A673 (cell line): ENCODE measurements around the gene PRKCH. TPM values are rescaled to one million over a fixed set of nuclear protein-coding genes. Genes with fewer than 3 reads are reported as not detected.

Experiments used
- BruUV-seq: library from RNA; stranded (reverse); fragments of 400-500 nt; replicated peaks from 2 replicates; lab custom pipeline; 2021; lab: Mats Ljungman, UMichigan
- CTCF ChIA-PET: fragments of 300-600 bp; sonication (Branson Sonifier 250); formaldehyde crosslinking; loops from one replicate; lab custom pipeline; 2022; ENCODE audit warnings: antibody characterized with exemption; lab: Charles Lee
- POLR2A ChIA-PET: fragments of 300-600 bp; sonication (Branson Sonifier 250); formaldehyde crosslinking; loops from one replicate; lab custom pipeline; 2022; ENCODE audit warnings: antibody characterized with exemption; ENCODE audit not compliant: low non-redundant PET; lab: Charles Lee
- DNase-seq: peaks from one replicate; pipeline ENCODE4 v3.0.0-alpha.2; 2015; ENCODE audit warnings: low spot score
- H3K27ac ChIP-seq: fragments of 200-600 bp; sonication (generic); 2 replicates; pipeline ENCODE4 v1.5.1; 2016; ENCODE audit warnings: mixed run types, low read depth, mild to moderate bottlenecking, mixed read lengths, antibody characterized with exemption, low read length; ENCODE audit not compliant: poor library complexity, severe bottlenecking
- H3K27me3 ChIP-seq: fragments of 200-600 bp; sonication (generic); replicated peaks from 2 replicates; pipeline ENCODE4 v1.6.1; 2017; ENCODE audit warnings: mixed run types, low read depth, mild to moderate bottlenecking, mixed read lengths, antibody characterized with exemption, low read length; ENCODE audit not compliant: insufficient read depth, poor library complexity
- H3K36me3 ChIP-seq: fragments of 200-600 bp; sonication (generic); 2 replicates; pipeline ENCODE4 v1.6.1; 2016; ENCODE audit warnings: mixed run types, mild to moderate bottlenecking, mixed read lengths, antibody characterized with exemption, low read length; ENCODE audit not compliant: insufficient read depth, poor library complexity, severe bottlenecking
- H3K4me1 ChIP-seq: fragments of 200-600 bp; sonication (generic); 2 replicates; pipeline ENCODE4 v1.6.1; 2017; ENCODE audit warnings: mixed run types, mild to moderate bottlenecking, mixed read lengths, antibody characterized with exemption, low read length; ENCODE audit not compliant: insufficient read depth, poor library complexity, severe bottlenecking
- H3K4me3 ChIP-seq: fragments of 200-600 bp; sonication (generic); 2 replicates; pipeline ENCODE4 v1.5.1; 2016; ENCODE audit warnings: low read depth, mixed run types, mild to moderate bottlenecking, mixed read lengths, low read length; ENCODE audit not compliant: poor library complexity, severe bottlenecking
- H3K9me3 ChIP-seq: fragments of 200-600 bp; sonication (generic); 2 replicates; pipeline ENCODE4 v1.6.1; 2016; ENCODE audit warnings: mixed run types, low read depth, mild to moderate bottlenecking, mixed read lengths, antibody characterized with exemption, low read length; ENCODE audit not compliant: poor library complexity, severe bottlenecking
- EZH2 ChIP-seq: fragments of 200-600 bp; sonication (generic); IDR thresholded peaks from 2 replicates; pipeline ENCODE4 v1.6.1; 2017; ENCODE audit warnings: borderline replicate concordance, low read depth, mild to moderate bottlenecking, mixed read lengths, antibody characterized with exemption, low read length; ENCODE audit not compliant: poor library complexity, severe bottlenecking
- intact Hi-C: fragments of 100-400 bp; cut with micrococcal nuclease; formaldehyde crosslinking; loops from one replicate; pipeline ENCODE4 v1.10.0; 2022; ENCODE audit not compliant: unreplicated experiment
- total RNA-seq: library from RNA; stranded (reverse); gene quantifications from 2 replicates; pipeline ENCODE4 v1.2.3, GENCODE V29; 2021
- TF ChIP-seq, protein P1 (sequence below): fragments of 300-800, 200-600 bp; sonication (generic); conservative IDR thresholded peaks from 2 replicates; pipeline ENCODE4 v1.5.1; 2017; ENCODE audit warnings: low read depth, mild to moderate bottlenecking, antibody characterized with exemption, low read length, moderate library complexity, mixed read lengths

The PRKCH gene
- total RNA-seq, 1 experiment from 2014 or later = 1.8 TPM

DNA sequence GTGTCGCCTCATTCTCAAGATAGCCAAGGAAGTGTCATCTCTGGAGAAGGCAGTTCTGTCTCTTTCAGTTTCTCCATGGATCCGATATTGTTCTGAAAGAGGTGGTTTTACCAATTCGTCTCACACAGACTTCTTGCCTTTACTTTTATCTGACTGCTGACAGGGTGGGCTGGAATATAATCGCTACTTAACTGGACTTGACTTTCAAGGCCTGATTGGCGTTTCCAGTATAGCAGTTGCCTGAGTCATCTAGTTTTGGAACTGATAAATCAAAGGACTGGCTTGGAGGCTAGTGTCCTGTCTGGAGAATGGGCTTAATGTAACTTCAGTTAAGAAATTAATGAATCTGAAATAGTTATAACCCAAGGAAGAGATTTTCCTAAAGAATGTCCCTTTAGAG, 21.6 kb downstream of the PRKCH start:
- intact Hi-C loops = no loop called here
- CTCF ChIA-PET = no interaction called here
- BruUV-seq = no TSS peak
- DNase-seq = no peak
- Histone ChIP-seq H3K27ac (no peak overlapping the region), H3K4me3 (no peak overlapping the region), H3K27me3 (no peaks in the 10 kb centered on the region), H3K4me1 (no peaks in the 10 kb centered on the region), H3K9me3 (no peaks in the 10 kb centered on the region), H3K36me3 (no peaks in the 10 kb centered on the region)
- POLR2A ChIA-PET = no interaction called here
- TF ChIP-seq EZH2 = no peak
- TF ChIP-seq, protein P1, sequence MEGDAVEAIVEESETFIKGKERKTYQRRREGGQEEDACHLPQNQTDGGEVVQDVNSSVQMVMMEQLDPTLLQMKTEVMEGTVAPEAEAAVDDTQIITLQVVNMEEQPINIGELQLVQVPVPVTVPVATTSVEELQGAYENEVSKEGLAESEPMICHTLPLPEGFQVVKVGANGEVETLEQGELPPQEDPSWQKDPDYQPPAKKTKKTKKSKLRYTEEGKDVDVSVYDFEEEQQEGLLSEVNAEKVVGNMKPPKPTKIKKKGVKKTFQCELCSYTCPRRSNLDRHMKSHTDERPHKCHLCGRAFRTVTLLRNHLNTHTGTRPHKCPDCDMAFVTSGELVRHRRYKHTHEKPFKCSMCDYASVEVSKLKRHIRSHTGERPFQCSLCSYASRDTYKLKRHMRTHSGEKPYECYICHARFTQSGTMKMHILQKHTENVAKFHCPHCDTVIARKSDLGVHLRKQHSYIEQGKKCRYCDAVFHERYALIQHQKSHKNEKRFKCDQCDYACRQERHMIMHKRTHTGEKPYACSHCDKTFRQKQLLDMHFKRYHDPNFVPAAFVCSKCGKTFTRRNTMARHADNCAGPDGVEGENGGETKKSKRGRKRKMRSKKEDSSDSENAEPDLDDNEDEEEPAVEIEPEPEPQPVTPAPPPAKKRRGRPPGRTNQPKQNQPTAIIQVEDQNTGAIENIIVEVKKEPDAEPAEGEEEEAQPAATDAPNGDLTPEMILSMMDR = no peak

DNA sequence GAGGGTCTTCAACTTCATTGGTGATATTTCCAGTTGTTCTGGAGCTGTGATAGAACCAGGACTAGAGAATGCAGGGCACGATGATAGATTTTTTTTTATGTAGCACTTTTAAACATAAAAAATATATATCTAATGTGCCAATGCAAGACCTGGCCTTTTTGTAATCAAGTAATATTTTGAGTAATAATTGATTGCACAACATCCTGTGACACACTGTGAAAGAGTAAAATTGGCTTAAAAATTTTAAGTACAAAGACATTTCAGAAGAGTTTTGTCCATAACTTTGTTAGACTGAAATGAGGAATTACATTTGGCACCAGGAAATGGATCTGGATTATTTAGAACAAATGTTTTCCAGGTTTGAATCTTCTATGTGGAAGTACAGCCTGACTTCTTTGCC, 22.1 kb downstream of the PRKCH start:
- POLR2A ChIA-PET = interaction anchor here (0.6 kb wide), 1 partner anchor 103 kb away, joined by 4 read pairs; no protein-coding TSS in a partner anchor
- no peak overlapping the region for H3K27ac ChIP-seq
- intact Hi-C loops = no loop called here
- no peak overlapping the region for H3K4me3 ChIP-seq
- CTCF ChIA-PET = no interaction called here
- no peaks in the 10 kb centered on the region for H3K4me1 ChIP-seq
- no peaks in the 10 kb centered on the region for H3K9me3 ChIP-seq
- TF ChIP-seq EZH2 = no peak
- TF ChIP-seq, protein P1 = no peak
- no TSS peak for BruUV-seq
- H3K27me3 ChIP-seq = no peaks in the 10 kb centered on the region
- DNase-seq = no peak
- no peaks in the 10 kb centered on the region for H3K36me3 ChIP-seq

DNA sequence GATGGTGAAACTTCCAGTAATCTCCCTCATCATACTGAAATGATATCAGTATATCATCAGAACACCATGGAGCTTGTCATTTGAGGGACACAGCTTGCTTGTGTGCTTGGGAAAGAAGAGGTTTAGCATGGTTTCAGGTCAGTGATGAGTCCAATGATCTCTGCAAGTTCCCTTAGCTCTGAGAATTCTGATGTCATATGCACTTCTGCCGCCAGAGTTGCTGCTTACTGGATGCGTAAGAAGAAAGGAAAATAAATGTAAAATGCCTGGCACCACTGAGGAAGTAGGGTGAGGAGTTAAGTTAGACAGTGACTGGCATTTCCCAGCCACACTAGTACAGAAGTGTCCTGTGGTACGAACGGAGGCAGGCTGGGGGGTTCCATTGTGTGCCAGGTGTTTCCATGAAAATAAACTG, 22.6 kb downstream of the PRKCH start:
- no peaks in the 10 kb centered on the region for H3K9me3 ChIP-seq
- intact Hi-C loops = no loop called here
- H3K27me3 ChIP-seq = no peaks in the 10 kb centered on the region
- H3K36me3 ChIP-seq = no peaks in the 10 kb centered on the region
- no peak for DNase-seq
- H3K4me1 ChIP-seq = no peaks in the 10 kb centered on the region
- H3K4me3 ChIP-seq = no peak overlapping the region
- ChIA-PET CTCF (no interaction called here), POLR2A (interaction anchor here (0.6 kb wide), 1 partner anchor 104 kb away, joined by 4 read pairs; no protein-coding TSS in a partner anchor)
- TF ChIP-seq, protein P1 = no peak
- no peak for TF ChIP-seq EZH2
- H3K27ac ChIP-seq = no peak overlapping the region
- no TSS peak for BruUV-seq
